ENCODE data around the gene VPS13D. TPM values are rescaled to one million over a fixed set of nuclear protein-coding genes. Genes with fewer than 3 reads are reported as not detected.

VPS13D gene
- polyA plus RNA-seq, 1 of the 3 experiments (the other 2 are of a cell fraction) = 15.0 TPM

DNA sequence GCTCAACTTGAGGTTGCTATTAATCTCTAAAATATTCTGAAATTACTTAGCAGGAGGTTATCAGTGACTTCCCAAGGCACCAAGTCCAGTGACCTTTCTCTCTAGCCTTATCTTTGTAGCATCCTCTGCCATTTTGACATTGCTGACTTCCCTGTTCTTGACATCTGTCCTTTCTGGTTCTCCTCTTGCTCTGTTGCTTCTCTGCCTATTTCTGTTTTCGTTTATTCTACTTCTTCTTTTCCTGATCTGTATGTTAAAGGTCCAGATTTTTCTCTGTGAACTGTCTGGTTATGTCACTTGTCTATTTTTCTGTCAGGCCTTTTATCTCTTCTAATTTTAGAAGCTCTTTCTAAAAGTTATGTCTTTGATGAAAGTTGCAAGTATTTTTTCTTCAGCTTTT lies 178.8 kb downstream of the VPS13D start:
- Histone ChIP-seq H3K9ac (no peak overlapping the region), H3K4me2 (no peak overlapping the region), H3K9me2 (no peaks in the 10 kb centered on the region), H4K20me1 (ENCODE audit: insufficient read depth) (no peaks in the 10 kb centered on the region), H3K9me3 (no peaks in the 10 kb centered on the region), H3K4me1 (ENCODE audit: control insufficient read depth in 1 of 2, insufficient read depth in 2 of 2, low read depth in 1 of 2, low read length in 1 of 2) (peaks cover 4 to 9% of the 10 kb centered on the region in 2 experiments; a peak in 3 of 4 replicates), H3K79me2 (ENCODE audit: insufficient read depth) (no peaks in the 10 kb centered on the region), H3K4me3 (ENCODE audit: low read depth in 2 of 2, low read length in 1 of 2) (no peak overlapping the region), H3K27me3 (ENCODE audit: insufficient read depth) (no peaks in the 10 kb centered on the region), H3K36me3 (replicated peaks in 1 of 2; ENCODE audit: control insufficient read depth in 1 of 2, insufficient read depth in 2 of 2, low read length in 1 of 2) (peaks cover 32 to 40% of the 10 kb centered on the region in 2 experiments), H3F3A (replicated peaks; ENCODE audit: insufficient read depth) (no peaks in the 10 kb centered on the region), H2AFZ (ENCODE audit: low read depth) (no peak overlapping the region), H3K27ac (ENCODE audit: low read depth in 2 of 2, low read length in 1 of 2) (no peak overlapping the region)
- DNase-seq = no peak
- TF ChIP-seq CHD2 (IDR thresholded peaks at IDR 0.05; ENCODE audit: low read length, partially characterized antibody) = no peak
- TF ChIP-seq EP300 (IDR thresholded peaks at IDR 0.05; ENCODE audit: borderline replicate concordance in 1 of 2, low read depth in 1 of 2, low read length in 1 of 2) = no peak
- no peak for TF ChIP-seq YY1 (IDR thresholded peaks at IDR 0.05; ENCODE audit: low read depth)
- no peak for TF ChIP-seq RFX5 (IDR thresholded peaks at IDR 0.05; ENCODE audit: low read length)
- TF ChIP-seq FOSL2 (IDR thresholded peaks at IDR 0.05; ENCODE audit: borderline replicate concordance, low read depth) = no peak
- TF ChIP-seq USF1 (IDR thresholded peaks at IDR 0.05; ENCODE audit: borderline replicate concordance, low read depth) = no peak
- TF ChIP-seq MXI1 (IDR thresholded peaks at IDR 0.05; ENCODE audit: low read depth, low read length) = no peak
- no peak for TF ChIP-seq NRF1 (IDR thresholded peaks at IDR 0.05; ENCODE audit: low read depth, low read length)
- TF ChIP-seq SIN3A (IDR thresholded peaks at IDR 0.05; ENCODE audit: borderline replicate concordance, low read depth, low read length) = no peak
- TF ChIP-seq TEAD4 (IDR thresholded peaks at IDR 0.05; ENCODE audit: borderline replicate concordance, insufficient read depth) = no peak
- TF ChIP-seq JUND (IDR thresholded peaks at IDR 0.05) = no peak
- no peak for TF ChIP-seq TAF1 (IDR thresholded peaks at IDR 0.05; ENCODE audit: borderline replicate concordance, low read depth, low read length)
- no peak for TF ChIP-seq POLR2AphosphoS5 (IDR thresholded peaks at IDR 0.05; ENCODE audit: low read depth, low read length)
- ChIA-PET CTCF (interaction anchor here (1.0 to 2.2 kb wide), 2 partner anchors 30 to 81 kb away, joined by 3 to 5 read pairs; no protein-coding TSS in a partner anchor), POLR2A (interaction anchor here (0.6 kb wide), 1 partner anchor 67 kb away, joined by 3 read pairs; no protein-coding TSS in a partner anchor)
- WGBS (ENCODE audit: low lambda C conversion rate) = 94% methylated on average over 1 of the region's 1 CpG

DNA sequence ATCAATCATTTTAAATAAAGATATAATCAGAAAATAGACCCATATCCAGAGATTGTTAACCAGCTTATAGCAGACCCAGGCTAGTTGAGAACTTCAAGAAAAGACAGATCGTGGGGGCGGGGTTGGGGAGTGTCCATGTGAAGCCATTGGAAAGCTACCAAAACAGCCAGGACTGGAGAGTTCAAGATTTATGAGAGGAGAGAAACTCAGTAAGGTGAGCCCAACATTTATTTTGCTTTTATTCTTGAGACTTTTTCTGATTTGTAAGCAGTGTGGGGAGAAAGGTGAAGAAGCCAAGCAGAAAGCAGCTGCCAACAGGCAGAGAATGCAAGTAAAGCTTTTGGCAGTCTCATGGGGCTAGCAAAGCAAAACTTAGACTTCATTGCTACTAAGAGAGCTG lies 179.9 kb downstream of the VPS13D start:
- Histone ChIP-seq H3K4me2 (no peak overlapping the region), H3K9ac (no peak overlapping the region), H3K27me3 (ENCODE audit: insufficient read depth) (no peaks in the 10 kb centered on the region), H4K20me1 (ENCODE audit: insufficient read depth) (no peaks in the 10 kb centered on the region), H3K79me2 (ENCODE audit: insufficient read depth) (no peaks in the 10 kb centered on the region), H3K36me3 (replicated peaks in 1 of 2; ENCODE audit: control insufficient read depth in 1 of 2, insufficient read depth in 2 of 2, low read length in 1 of 2) (peaks cover 23 to 33% of the 10 kb centered on the region in 2 experiments), H3K9me2 (no peaks in the 10 kb centered on the region), H3K9me3 (no peaks in the 10 kb centered on the region), H3K4me3 (ENCODE audit: low read depth in 2 of 2, low read length in 1 of 2) (no peak overlapping the region), H3K27ac (ENCODE audit: low read depth in 2 of 2, low read length in 1 of 2) (no peak overlapping the region), H2AFZ (ENCODE audit: low read depth) (no peak overlapping the region), H3F3A (replicated peaks; ENCODE audit: insufficient read depth) (no peaks in the 10 kb centered on the region), H3K4me1 (ENCODE audit: control insufficient read depth in 1 of 2, insufficient read depth in 2 of 2, low read depth in 1 of 2, low read length in 1 of 2) (peaks cover 4 to 9% of the 10 kb centered on the region in 2 experiments; a peak in 3 of 4 replicates)
- WGBS (ENCODE audit: low lambda C conversion rate) = 100% methylated on average over 2 of the region's 2 CpGs
- ChIA-PET POLR2A (no interaction called here), CTCF (interaction anchor here (0.5 to 1.0 kb wide), 2 partner anchors 33 to 82 kb away, joined by 3 read pairs; no protein-coding TSS in a partner anchor)
- no peak for DNase-seq
- TF ChIP-seq CHD2 (IDR thresholded peaks at IDR 0.05; ENCODE audit: low read length, partially characterized antibody) = no peak
- no peak for TF ChIP-seq GABPA (IDR thresholded peaks at IDR 0.05; ENCODE audit: low read depth)
- TF ChIP-seq FOXM1 (IDR thresholded peaks at IDR 0.05; ENCODE audit: low read depth) = no peak
- no peak for TF ChIP-seq IRF3 (IDR thresholded peaks at IDR 0.05; ENCODE audit: low read depth, low read length)
- TF ChIP-seq CTCF (IDR thresholded peaks at IDR 0.05) = no peak
- TF ChIP-seq, protein P1, sequence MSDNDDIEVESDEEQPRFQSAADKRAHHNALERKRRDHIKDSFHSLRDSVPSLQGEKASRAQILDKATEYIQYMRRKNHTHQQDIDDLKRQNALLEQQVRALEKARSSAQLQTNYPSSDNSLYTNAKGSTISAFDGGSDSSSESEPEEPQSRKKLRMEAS (IDR thresholded peaks at IDR 0.05; ENCODE audit: low read depth) = no peak
- TF ChIP-seq MXI1 (IDR thresholded peaks at IDR 0.05; ENCODE audit: low read depth, low read length) = no peak
- TF ChIP-seq TAF1 (IDR thresholded peaks at IDR 0.05; ENCODE audit: borderline replicate concordance, low read depth, low read length) = no peak
- no peak for TF ChIP-seq RXRA (IDR thresholded peaks at IDR 0.05; ENCODE audit: borderline replicate concordance, low read depth)
- no peak for TF ChIP-seq TCF12 (IDR thresholded peaks at IDR 0.05)
- TF ChIP-seq RFX5 (IDR thresholded peaks at IDR 0.05; ENCODE audit: low read length) = no peak
- TF ChIP-seq RCOR1 (IDR thresholded peaks at IDR 0.05; ENCODE audit: low read length) = no peak

Measured in SK-N-SH (cell line).